ENCODE measurements around the gene C16orf92. TPM values are rescaled to one million over a fixed set of nuclear protein-coding genes. Genes with fewer than 3 reads are reported as not detected.

Gene C16orf92
- total and polyA plus RNA-seq, 2 donors (not counting 3 experiments of a cell fraction or from before 2014, with no cell fraction given): not detected

DNA sequence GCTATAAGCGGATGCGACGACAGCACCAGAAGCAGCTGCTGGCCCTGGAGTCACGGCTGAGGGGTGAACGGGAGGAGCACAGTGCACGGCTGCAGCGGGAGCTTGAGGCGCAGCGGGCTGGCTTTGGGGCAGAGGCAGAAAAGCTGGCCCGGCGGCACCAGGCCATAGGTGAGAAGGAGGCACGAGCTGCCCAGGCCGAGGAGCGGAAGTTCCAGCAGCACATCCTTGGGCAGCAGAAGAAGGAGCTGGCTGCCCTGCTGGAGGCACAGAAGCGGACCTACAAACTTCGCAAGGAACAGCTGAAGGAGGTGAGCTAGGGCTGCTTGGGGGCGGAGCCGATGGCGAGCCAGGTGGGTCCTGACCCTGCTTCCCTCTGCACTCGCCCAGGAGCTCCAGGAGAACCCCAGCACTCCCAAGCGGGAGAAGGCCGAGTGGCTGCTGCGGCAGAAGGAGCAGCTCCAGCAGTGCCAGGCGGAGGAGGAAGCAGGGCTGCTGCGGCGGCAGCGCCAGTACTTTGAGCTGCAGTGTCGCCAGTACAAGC lies 37.7 kb upstream of the C16orf92 start:
- Histone ChIP-seq H3K9ac (replicated peaks; ENCODE audit: extremely low read depth, insufficient read depth, low read length) (no peak overlapping the region), H3K4me2 (ENCODE audit: insufficient read depth, low read length) (no peak overlapping the region), H3K27ac (ENCODE audit: insufficient read depth, low read depth, low read length) (no peak overlapping the region), H3K9me1 (replicated peaks; ENCODE audit: control insufficient read depth, extremely low read depth, insufficient read depth, low read length) (no peaks in the 10 kb centered on the region), H3K4me3 (replicated peaks in 1 of 3; ENCODE audit: insufficient read depth in 1 of 3, low read depth in 1 of 3, low read length in 3 of 3) (no peak overlapping the region), H3K36me3 (ENCODE audit: control insufficient read depth in 2 of 2, extremely low read depth in 1 of 2, insufficient read depth in 2 of 2, low read length in 2 of 2) (peaks cover 47 to 88% of the 10 kb centered on the region in 2 experiments), H3K9me3 (replicated peaks; ENCODE audit: control insufficient read depth, insufficient read depth, low read length) (no peaks in the 10 kb centered on the region), H4K20me1 (replicated peaks; ENCODE audit: control insufficient read depth, extremely low read depth, insufficient read depth, low read length) (no peaks in the 10 kb centered on the region), H3K79me2 (ENCODE audit: control insufficient read depth, insufficient read depth, low read length) (peaks cover 3% of the 10 kb centered on the region), H3K27me3 (ENCODE audit: control insufficient read depth in 2 of 2, insufficient read depth in 2 of 2, low read length in 2 of 2) (no peaks in the 10 kb centered on the region), H2AFZ (ENCODE audit: low read depth, low read length) (no peak overlapping the region), H3K4me1 (ENCODE audit: control insufficient read depth, extremely low read depth, insufficient read depth, low read length) (peaks cover under 1% of the 10 kb centered on the region)
- intact Hi-C loops (cut with micrococcal nuclease) (no loop called here), dilution Hi-C loops (cut with MboI; ENCODE audit: extremely low pct_ligation_motif_present, low sequenced_read_pairs) (no loop called here)
- no peak for FAIRE-seq
- TF ChIP-seq, protein P1, sequence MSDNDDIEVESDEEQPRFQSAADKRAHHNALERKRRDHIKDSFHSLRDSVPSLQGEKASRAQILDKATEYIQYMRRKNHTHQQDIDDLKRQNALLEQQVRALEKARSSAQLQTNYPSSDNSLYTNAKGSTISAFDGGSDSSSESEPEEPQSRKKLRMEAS (IDR thresholded peaks at IDR 0.05; ENCODE audit: insufficient read depth, insufficient read length): no peak
- no peak for TF ChIP-seq MYC (IDR thresholded peaks at IDR 0.05; ENCODE audit: low read depth, low read length)
- TF ChIP-seq, protein P2, sequence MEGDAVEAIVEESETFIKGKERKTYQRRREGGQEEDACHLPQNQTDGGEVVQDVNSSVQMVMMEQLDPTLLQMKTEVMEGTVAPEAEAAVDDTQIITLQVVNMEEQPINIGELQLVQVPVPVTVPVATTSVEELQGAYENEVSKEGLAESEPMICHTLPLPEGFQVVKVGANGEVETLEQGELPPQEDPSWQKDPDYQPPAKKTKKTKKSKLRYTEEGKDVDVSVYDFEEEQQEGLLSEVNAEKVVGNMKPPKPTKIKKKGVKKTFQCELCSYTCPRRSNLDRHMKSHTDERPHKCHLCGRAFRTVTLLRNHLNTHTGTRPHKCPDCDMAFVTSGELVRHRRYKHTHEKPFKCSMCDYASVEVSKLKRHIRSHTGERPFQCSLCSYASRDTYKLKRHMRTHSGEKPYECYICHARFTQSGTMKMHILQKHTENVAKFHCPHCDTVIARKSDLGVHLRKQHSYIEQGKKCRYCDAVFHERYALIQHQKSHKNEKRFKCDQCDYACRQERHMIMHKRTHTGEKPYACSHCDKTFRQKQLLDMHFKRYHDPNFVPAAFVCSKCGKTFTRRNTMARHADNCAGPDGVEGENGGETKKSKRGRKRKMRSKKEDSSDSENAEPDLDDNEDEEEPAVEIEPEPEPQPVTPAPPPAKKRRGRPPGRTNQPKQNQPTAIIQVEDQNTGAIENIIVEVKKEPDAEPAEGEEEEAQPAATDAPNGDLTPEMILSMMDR (IDR thresholded peaks at IDR 0.05; ENCODE audit: extremely low read depth in 1 of 2, insufficient read depth in 1 of 2, low read depth in 1 of 2, low read length in 2 of 2): no peak
- TF ChIP-seq GATA2 (IDR thresholded peaks at IDR 0.05; ENCODE audit: insufficient read depth, insufficient read length, low read depth, low read length): no peak
- no peak for TF ChIP-seq POLR2A (IDR thresholded peaks at IDR 0.05; ENCODE audit: low read depth, low read length)
- no peak for TF ChIP-seq JUN (IDR thresholded peaks at IDR 0.05; ENCODE audit: borderline replicate concordance, insufficient read depth, insufficient read length, low read depth)
- no peak for TF ChIP-seq EZH2 (IDR thresholded peaks at IDR 0.05; ENCODE audit: borderline replicate concordance, low read depth, low read length, severe bottlenecking)
- no peak for TF ChIP-seq POLR2AphosphoS5 (IDR thresholded peaks at IDR 0.05; ENCODE audit: insufficient read depth, low read depth, low read length)
- no peak for TF ChIP-seq FOS (IDR thresholded peaks at IDR 0.05; ENCODE audit: borderline replicate concordance, insufficient read depth, low read length)
- TSS peak; percentile 6 for BruUV-seq (replicated peaks)
- DNase-seq (ENCODE audit: low read depth, low spot score): no peak
- CTCF ChIA-PET: interaction anchor here (0.7 to 2.1 kb wide), 4 partner anchors 11 to 178 kb away, joined by 3 to 6 read pairs (median 3); partner anchors contain the start of genes HIRIP3 and INO80E
- POLR2A ChIA-PET: interaction anchor here (1.1 to 1.2 kb wide), 2 partner anchors 10 to 12 kb away, joined by 3 read pairs; partner anchors contain the start of gene HIRIP3

All from endothelial cell of umbilical vein (primary cell).